Measurements from ENCODE around the gene RND1. TPM values are rescaled to one million over a fixed set of nuclear protein-coding genes. Genes with fewer than 3 reads are reported as not detected.

RND1 gene
- total RNA-seq, 4 donors from 2014 or later = 1.1 to 19.1 (median 3.3) TPM; not detected in 1

- no peaks in the 10 kb centered on the region for H3K27me3 ChIP-seq
- peak overlapping the region; percentile 42 to 83 (median 62) for H3K4me3 ChIP-seq
- TF ChIP-seq CTCF (IDR thresholded peaks at IDR 0.05) (no peak), EP300 (IDR thresholded peaks at IDR 0.05; ENCODE audit: low read depth) (no peak), POLR2A (IDR thresholded peaks at IDR 0.05) (no peak), POLR2AphosphoS5 (IDR thresholded peaks at IDR 0.05) (no peak)
- peak overlapping the region; percentile 89 to 94 (median 92) for H3K27ac ChIP-seq
- no peaks in the 10 kb centered on the region for H3K9me3 ChIP-seq
- in situ Hi-C loops (cut with MboI; ENCODE audit: low pct_ligation_motif_present in 1 of 4, low pct_unique_long_range_greater_than_20kb in 1 of 4, low sequenced_read_pairs in 3 of 4) = no loop called here
- no peak for DNase-seq
- intact Hi-C loops (cut with DNase I; ENCODE audit: low total_unique reads) = loop anchor here (10.0 kb wide), 1 partner anchor 1271 kb away; the partner anchor contains the start of gene SMARCD1
- no peaks in the 10 kb centered on the region for H3K36me3 ChIP-seq
- peaks cover 11 to 54% (median 39%) of the 10 kb centered on the region in 4 donors for H3K4me1 ChIP-seq
- 21 to 56% methylated on average over 5 to 18 of the region's 18 CpGs for WGBS, 2 donors (ENCODE audit: low coverage in 1 of 2)
These were observed 52.0 kb downstream of the RND1 start for GRCh38 chr12:48813465-48814261.

- Histone ChIP-seq H3K4me1 (peaks cover 6 to 47% (median 31%) of the 10 kb centered on the region in 4 donors), H3K9me3 (no peaks in the 10 kb centered on the region), H3K4me3 (no peak overlapping the region), H3K36me3 (no peaks in the 10 kb centered on the region), H3K27me3 (no peaks in the 10 kb centered on the region), H3K27ac (peak overlapping the region in 3 of 4 donors; percentile 22 to 65 (median 59))
- in situ Hi-C loops (cut with MboI; ENCODE audit: low pct_ligation_motif_present in 1 of 4, low pct_unique_long_range_greater_than_20kb in 1 of 4, low sequenced_read_pairs in 3 of 4) = no loop called here
- 77% methylated on average over 2 of the region's 2 CpGs; no CpG with 5 or more reads in 1 of the 2 donors for WGBS, 2 donors (ENCODE audit: low coverage in 1 of 2)
- intact Hi-C loops (cut with DNase I; ENCODE audit: low total_unique reads) = loop anchor here (10.0 kb wide), 1 partner anchor 1272 kb away; the partner anchor contains the start of gene SMARCD1
- TF ChIP-seq CTCF (IDR thresholded peaks at IDR 0.05) (no peak), POLR2AphosphoS5 (IDR thresholded peaks at IDR 0.05) (no peak), EP300 (IDR thresholded peaks at IDR 0.05; ENCODE audit: low read depth) (no peak), POLR2A (IDR thresholded peaks at IDR 0.05) (no peak)
- DNase-seq = no peak
These were observed 53.3 kb downstream of the RND1 start for GRCh38 chr12:48812389-48812788.

GRCh38 chr12:48811437-48812090 is 54.1 kb downstream of the RND1 start:
- in situ Hi-C loops (cut with MboI; ENCODE audit: low pct_ligation_motif_present in 1 of 4, low pct_unique_long_range_greater_than_20kb in 1 of 4, low sequenced_read_pairs in 3 of 4) (no loop called here), intact Hi-C loops (cut with DNase I; ENCODE audit: low total_unique reads) (loop anchor here (10.0 kb wide), 1 partner anchor 1273 kb away; the partner anchor contains the start of gene SMARCD1)
- H3K9me3 ChIP-seq = no peaks in the 10 kb centered on the region
- no peaks in the 10 kb centered on the region for H3K27me3 ChIP-seq
- WGBS, 2 donors (ENCODE audit: low coverage in 1 of 2) = 66 to 74% methylated on average over 4 to 5 of the region's 5 CpGs
- H3K36me3 ChIP-seq = no peaks in the 10 kb centered on the region
- peaks cover 2 to 39% (median 28%) of the 10 kb centered on the region in 4 donors for H3K4me1 ChIP-seq
- H3K27ac ChIP-seq = peak overlapping the region; percentile 26 to 65 (median 48)
- no peak for TF ChIP-seq CTCF (IDR thresholded peaks at IDR 0.05)
- no peak for TF ChIP-seq EP300 (IDR thresholded peaks at IDR 0.05; ENCODE audit: low read depth)
- H3K4me3 ChIP-seq = no peak overlapping the region
- no peak for DNase-seq

GRCh38 chr12:48810903-48811431 is 54.7 kb downstream of the RND1 start:
- no peak for TF ChIP-seq CTCF (IDR thresholded peaks at IDR 0.05)
- TF ChIP-seq POLR2AphosphoS5 (IDR thresholded peaks at IDR 0.05) = no peak
- TF ChIP-seq EP300 (IDR thresholded peaks at IDR 0.05; ENCODE audit: low read depth) = no peak
- TF ChIP-seq POLR2A (IDR thresholded peaks at IDR 0.05) = no peak
- Histone ChIP-seq H3K36me3 (no peaks in the 10 kb centered on the region), H3K27ac (peak overlapping the region; percentile 36 to 65 (median 48)), H3K4me1 (peaks cover 0 to 33% (median 22%) of the 10 kb centered on the region in 4 donors), H3K9me3 (no peaks in the 10 kb centered on the region), H3K27me3 (no peaks in the 10 kb centered on the region), H3K4me3 (no peak overlapping the region)
- DNase-seq = no peak
- in situ Hi-C loops (cut with MboI; ENCODE audit: low pct_ligation_motif_present in 1 of 4, low pct_unique_long_range_greater_than_20kb in 1 of 4, low sequenced_read_pairs in 3 of 4) = no loop called here
- intact Hi-C loops (cut with DNase I; ENCODE audit: low total_unique reads) = loop anchor here (10.0 kb wide), 1 partner anchor 1274 kb away; the partner anchor contains the start of gene SMARCD1
- WGBS, 2 donors (ENCODE audit: low coverage in 1 of 2) = 67% methylated on average over 5 of the region's 5 CpGs; no CpG with 5 or more reads in 1 of the 2 donors
